HepG2 (cell line): Measurements from ENCODE around the gene CCL22. TPM values are rescaled to one million over a fixed set of nuclear protein-coding genes. Genes with fewer than 3 reads are reported as not detected.

Source experiments
- AGO2 ChIP-seq: fragments of 200-400 bp; formaldehyde crosslinking; optimal IDR thresholded peaks from 2 replicates; pipeline ENCODE3; 2017; ENCODE audit warnings: mild to moderate bottlenecking, low read depth, low read length, moderate library complexity
- CHD2 ChIP-seq: IDR thresholded peaks from 2 replicates; pipeline ENCODE4 v1.6.1; 2011; ENCODE audit warnings: low read depth, low read length, improper control_type of control experiment
- CREB1 ChIP-seq, 2 experiments: fragments of 450-650 bp in 1 of 2; IDR thresholded peaks; 2 replicates each; pipeline ENCODE4 v1.6.1; 2016 to 2017; ENCODE audit warnings: control low read depth in 1 of 2, mild to moderate bottlenecking in 1 of 2, missing compliant biosample characterization in 1 of 2, missing genetic modification characterization in 1 of 2
- FOXK2 ChIP-seq: fragments of 450-650 bp; IDR thresholded peaks from 2 replicates; pipeline ENCODE4 v1.6.1; 2016
- RAD21 ChIP-seq: fragments of 450-650 bp; formaldehyde crosslinking; IDR thresholded peaks from 2 replicates; pipeline ENCODE4 v1.5.0; 2020; ENCODE audit warnings: mild to moderate bottlenecking
- REL ChIP-seq: sonication (generic); formaldehyde crosslinking; conservative IDR thresholded peaks from 2 replicates; pipeline ENCODE4 v1.8.0; 2022; ENCODE audit warnings: mild to moderate bottlenecking, missing genetic modification reagents, moderate library complexity
- SALL2 ChIP-seq: sonication (generic); formaldehyde crosslinking; IDR thresholded peaks from 2 replicates; pipeline ENCODE4 v1.8.1; 2023; ENCODE audit warnings: mild to moderate bottlenecking, missing genetic modification reagents, inconsistent platforms
- SP1 ChIP-seq, 2 experiments: fragments of 450-650 bp in 1 of 2; sonication (generic) in 1 of 2; formaldehyde crosslinking in 1 of 2; IDR thresholded peaks; 2 replicates each; pipeline versions ENCODE4 v1.4.0 to v1.6.1; 2016 to 2020; ENCODE audit warnings: missing genetic modification reagents in 1 of 2
- ZBTB20 ChIP-seq: sonication (generic); formaldehyde crosslinking; IDR thresholded peaks from 2 replicates; pipeline ENCODE4 v1.8.1; 2023; ENCODE audit warnings: missing genetic modification reagents, low read depth, mild to moderate bottlenecking, borderline replicate concordance
- ZNF12 ChIP-seq: sonication (generic); formaldehyde crosslinking; IDR thresholded peaks from 2 replicates; pipeline ENCODE4 v1.5.0; 2020; ENCODE audit warnings: missing genetic modification reagents
- ZNF180 ChIP-seq: sonication (generic); formaldehyde crosslinking; IDR thresholded peaks from 2 replicates; pipeline ENCODE4 v1.4.0; 2020; ENCODE audit warnings: low read depth, missing genetic modification reagents, borderline replicate concordance
- ZNF20 ChIP-seq: sonication (generic); formaldehyde crosslinking; IDR thresholded peaks from 2 replicates; pipeline ENCODE4 v1.4.0; 2020; ENCODE audit warnings: mild to moderate bottlenecking, moderate library complexity, missing genetic modification reagents
- ZNF383 ChIP-seq: sonication (generic); formaldehyde crosslinking; IDR thresholded peaks from 2 replicates; pipeline ENCODE4 v1.4.0; 2020; ENCODE audit warnings: missing genetic modification reagents, mild to moderate bottlenecking, borderline replicate concordance
- ZNF570 ChIP-seq: sonication (generic); formaldehyde crosslinking; IDR thresholded peaks from 2 replicates; pipeline ENCODE4 v1.4.0; 2020; ENCODE audit warnings: mild to moderate bottlenecking, missing genetic modification reagents, borderline replicate concordance
- ZNF619 ChIP-seq: sonication (generic); formaldehyde crosslinking; IDR thresholded peaks from 2 replicates; pipeline ENCODE4 v1.4.0; 2020; ENCODE audit warnings: mild to moderate bottlenecking, missing genetic modification reagents
- ZNF709 ChIP-seq: sonication (generic); formaldehyde crosslinking; IDR thresholded peaks from 2 replicates; pipeline ENCODE4 v1.5.0; 2020; ENCODE audit warnings: mild to moderate bottlenecking, missing genetic modification reagents
- ZNF773 ChIP-seq: sonication (generic); formaldehyde crosslinking; IDR thresholded peaks from 2 replicates; pipeline ENCODE4 v1.4.0; 2020; ENCODE audit warnings: missing genetic modification reagents, borderline replicate concordance
- polyA plus RNA-seq, 8 experiments: library from polyadenylated mRNA; depleted of rRNA in 3 of 8; stranded (reverse) in 7 of 8; unstranded in 1 of 8; fragments of >200 nt; fragmentation: Illumina TruSeq in 4 of 8; extraction: Trizol in 4 of 8; gene quantifications; 2 replicates each; pipeline versions ENCODE4 v1.2.1 to v1.2.3, GENCODE V29; 2011 to 2016; ENCODE audit warnings: low read depth in 4 of 8, missing spikeins in 1 of 8, mixed read lengths in 1 of 8; ENCODE audit not compliant: insufficient read depth in 1 of 8
- total RNA-seq, 5 experiments: library from RNA; depleted of rRNA; stranded (reverse); fragments of >200 nt; fragmentation: Illumina TruSeq; extraction: Trizol; gene quantifications; 2 replicates each; pipeline ENCODE4 v1.2.3, GENCODE V29; 2016; ENCODE audit warnings: low read depth in 1 of 5
- TF ChIP-seq, protein P1 (sequence below): sonication (generic); formaldehyde crosslinking; IDR thresholded peaks from 2 replicates; pipeline ENCODE4 v1.5.0; 2020; ENCODE audit warnings: missing genetic modification reagents
- TF ChIP-seq, protein P2 (sequence below): sonication (generic); formaldehyde crosslinking; IDR thresholded peaks from 2 replicates; pipeline ENCODE4 v1.9.0; 2021; ENCODE audit warnings: missing genetic modification reagents, mild to moderate bottlenecking, borderline replicate concordance
- TF ChIP-seq, protein P3 (sequence below): sonication (generic); formaldehyde crosslinking; IDR thresholded peaks from 2 replicates; pipeline ENCODE4 v1.4.0; 2020; ENCODE audit warnings: missing genetic modification reagents
- TF ChIP-seq, protein P4 (sequence below): sonication (generic); formaldehyde crosslinking; IDR thresholded peaks from 2 replicates; pipeline ENCODE4 v1.5.0; 2020; ENCODE audit warnings: mild to moderate bottlenecking, missing genetic modification reagents

Gene CCL22
- total and polyA plus RNA-seq, 2 of the 13 experiments (the other 11 are each of a cell fraction or from before 2014, with no cell fraction given), result not detected

DNA sequence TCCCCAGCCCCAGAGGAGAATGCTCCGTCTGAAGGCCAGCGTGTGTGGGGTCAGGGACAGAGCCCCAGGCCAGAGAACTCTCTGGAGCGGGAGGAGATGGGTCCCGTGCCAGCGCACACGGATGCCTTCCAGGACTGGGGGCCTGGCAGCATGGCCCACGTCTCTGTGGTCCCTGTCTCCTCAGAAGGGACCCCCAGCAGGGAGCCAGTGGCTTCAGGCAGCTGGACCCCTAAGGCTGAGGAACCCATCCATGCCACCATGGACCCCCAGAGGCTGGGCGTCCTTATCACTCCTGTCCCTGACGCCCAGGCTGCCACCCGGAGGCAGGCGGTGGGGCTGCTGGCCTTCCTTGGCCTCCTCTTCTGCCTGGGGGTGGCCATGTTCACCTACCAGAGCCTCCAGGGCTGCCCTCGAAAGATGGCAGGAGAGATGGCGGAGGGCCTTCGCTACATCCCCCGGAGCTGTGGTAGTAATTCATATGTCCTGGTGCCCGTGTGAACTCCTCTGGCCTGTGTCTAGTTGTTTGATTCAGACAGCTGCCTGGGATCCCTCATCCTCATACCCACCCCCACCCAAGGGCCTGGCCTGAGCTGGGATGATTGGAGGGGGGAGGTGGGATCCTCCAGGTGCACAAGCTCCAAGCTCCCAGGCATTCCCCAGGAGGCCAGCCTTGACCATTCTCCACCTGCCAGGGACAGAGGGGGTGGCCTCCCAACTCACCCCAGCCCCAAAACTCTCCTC lies 24.1 kb downstream of the CCL22 start (continued):
- TF ChIP-seq, protein P1, sequence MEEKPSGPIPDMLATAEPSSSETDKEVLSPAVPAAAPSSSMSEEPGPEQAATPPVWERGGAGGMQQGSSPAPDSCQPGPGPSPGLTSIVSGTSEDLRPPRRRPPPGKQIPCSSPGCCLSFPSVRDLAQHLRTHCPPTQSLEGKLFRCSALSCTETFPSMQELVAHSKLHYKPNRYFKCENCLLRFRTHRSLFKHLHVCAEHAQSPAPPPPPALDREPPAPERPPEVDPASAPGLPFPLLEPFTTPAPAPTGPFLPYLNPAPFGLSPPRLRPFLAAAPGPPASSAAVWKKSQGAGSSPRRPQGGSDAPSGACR (CRISPR knock-in tag), result no peak
- TF ChIP-seq CHD2, result no peak
- TF ChIP-seq ZNF180 (CRISPR knock-in tag), result no peak
- no peak for TF ChIP-seq ZNF773
- TF ChIP-seq ZNF12, result no peak
- TF ChIP-seq REL (CRISPR knock-in tag), result no peak
- no peak for TF ChIP-seq ZNF20 (CRISPR knock-in tag)
- TF ChIP-seq, protein P2, sequence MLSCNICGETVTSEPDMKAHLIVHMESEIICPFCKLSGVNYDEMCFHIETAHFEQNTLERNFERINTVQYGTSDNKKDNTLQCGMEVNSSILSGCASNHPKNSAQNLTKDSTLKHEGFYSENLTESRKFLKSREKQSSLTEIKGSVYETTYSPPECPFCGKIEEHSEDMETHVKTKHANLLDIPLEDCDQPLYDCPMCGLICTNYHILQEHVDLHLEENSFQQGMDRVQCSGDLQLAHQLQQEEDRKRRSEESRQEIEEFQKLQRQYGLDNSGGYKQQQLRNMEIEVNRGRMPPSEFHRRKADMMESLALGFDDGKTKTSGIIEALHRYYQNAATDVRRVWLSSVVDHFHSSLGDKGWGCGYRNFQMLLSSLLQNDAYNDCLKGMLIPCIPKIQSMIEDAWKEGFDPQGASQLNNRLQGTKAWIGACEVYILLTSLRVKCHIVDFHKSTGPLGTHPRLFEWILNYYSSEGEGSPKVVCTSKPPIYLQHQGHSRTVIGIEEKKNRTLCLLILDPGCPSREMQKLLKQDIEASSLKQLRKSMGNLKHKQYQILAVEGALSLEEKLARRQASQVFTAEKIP (CRISPR knock-in tag), result no peak
- TF ChIP-seq ZNF570 (CRISPR knock-in tag), result no peak
- no peak for TF ChIP-seq FOXK2
- peak; percentile 73 for TF ChIP-seq RAD21 (CRISPR knock-in tag)
- no peak for TF ChIP-seq CREB1 (IDR thresholded peaks at IDR 0.05)
- TF ChIP-seq CREB1 (CRISPR knock-in tag; IDR thresholded peaks at IDR 0.05), result no peak
- TF ChIP-seq ZNF619 (CRISPR knock-in tag), result no peak
- TF ChIP-seq ZBTB20 (CRISPR knock-in tag), result no peak
- TF ChIP-seq SALL2 (CRISPR knock-in tag), result no peak
- peak; percentile 74 for TF ChIP-seq AGO2
- TF ChIP-seq, protein P3, sequence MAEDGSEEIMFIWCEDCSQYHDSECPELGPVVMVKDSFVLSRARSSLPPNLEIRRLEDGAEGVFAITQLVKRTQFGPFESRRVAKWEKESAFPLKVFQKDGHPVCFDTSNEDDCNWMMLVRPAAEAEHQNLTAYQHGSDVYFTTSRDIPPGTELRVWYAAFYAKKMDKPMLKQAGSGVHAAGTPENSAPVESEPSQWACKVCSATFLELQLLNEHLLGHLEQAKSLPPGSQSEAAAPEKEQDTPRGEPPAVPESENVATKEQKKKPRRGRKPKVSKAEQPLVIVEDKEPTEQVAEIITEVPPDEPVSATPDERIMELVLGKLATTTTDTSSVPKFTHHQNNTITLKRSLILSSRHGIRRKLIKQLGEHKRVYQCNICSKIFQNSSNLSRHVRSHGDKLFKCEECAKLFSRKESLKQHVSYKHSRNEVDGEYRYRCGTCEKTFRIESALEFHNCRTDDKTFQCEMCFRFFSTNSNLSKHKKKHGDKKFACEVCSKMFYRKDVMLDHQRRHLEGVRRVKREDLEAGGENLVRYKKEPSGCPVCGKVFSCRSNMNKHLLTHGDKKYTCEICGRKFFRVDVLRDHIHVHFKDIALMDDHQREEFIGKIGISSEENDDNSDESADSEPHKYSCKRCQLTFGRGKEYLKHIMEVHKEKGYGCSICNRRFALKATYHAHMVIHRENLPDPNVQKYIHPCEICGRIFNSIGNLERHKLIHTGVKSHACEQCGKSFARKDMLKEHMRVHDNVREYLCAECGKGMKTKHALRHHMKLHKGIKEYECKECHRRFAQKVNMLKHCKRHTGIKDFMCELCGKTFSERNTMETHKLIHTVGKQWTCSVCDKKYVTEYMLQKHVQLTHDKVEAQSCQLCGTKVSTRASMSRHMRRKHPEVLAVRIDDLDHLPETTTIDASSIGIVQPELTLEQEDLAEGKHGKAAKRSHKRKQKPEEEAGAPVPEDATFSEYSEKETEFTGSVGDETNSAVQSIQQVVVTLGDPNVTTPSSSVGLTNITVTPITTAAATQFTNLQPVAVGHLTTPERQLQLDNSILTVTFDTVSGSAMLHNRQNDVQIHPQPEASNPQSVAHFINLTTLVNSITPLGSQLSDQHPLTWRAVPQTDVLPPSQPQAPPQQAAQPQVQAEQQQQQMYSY (CRISPR knock-in tag), result no peak
- TF ChIP-seq ZNF383 (CRISPR knock-in tag), result no peak
- TF ChIP-seq, protein P4, sequence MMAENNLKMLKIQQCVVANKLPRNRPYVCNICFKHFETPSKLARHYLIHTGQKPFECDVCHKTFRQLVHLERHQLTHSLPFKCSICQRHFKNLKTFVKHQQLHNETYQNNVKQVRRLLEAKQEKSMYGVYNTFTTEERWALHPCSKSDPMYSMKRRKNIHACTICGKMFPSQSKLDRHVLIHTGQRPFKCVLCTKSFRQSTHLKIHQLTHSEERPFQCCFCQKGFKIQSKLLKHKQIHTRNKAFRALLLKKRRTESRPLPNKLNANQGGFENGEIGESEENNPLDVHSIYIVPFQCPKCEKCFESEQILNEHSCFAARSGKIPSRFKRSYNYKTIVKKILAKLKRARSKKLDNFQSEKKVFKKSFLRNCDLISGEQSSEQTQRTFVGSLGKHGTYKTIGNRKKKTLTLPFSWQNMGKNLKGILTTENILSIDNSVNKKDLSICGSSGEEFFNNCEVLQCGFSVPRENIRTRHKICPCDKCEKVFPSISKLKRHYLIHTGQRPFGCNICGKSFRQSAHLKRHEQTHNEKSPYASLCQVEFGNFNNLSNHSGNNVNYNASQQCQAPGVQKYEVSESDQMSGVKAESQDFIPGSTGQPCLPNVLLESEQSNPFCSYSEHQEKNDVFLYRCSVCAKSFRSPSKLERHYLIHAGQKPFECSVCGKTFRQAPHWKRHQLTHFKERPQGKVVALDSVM (CRISPR knock-in tag), result peak; percentile 49; the same call in 1 of the 2 replicates
- no peak for TF ChIP-seq ZNF709 (CRISPR knock-in tag)
- TF ChIP-seq SP1 (IDR thresholded peaks at IDR 0.05), result no peak
- 0 out of 2 replicates have a peak, but pooled peaks have one; percentile 11 for TF ChIP-seq SP1 (CRISPR knock-in tag; IDR thresholded peaks at IDR 0.05)
